Osteoblast (primary cell): ENCODE data around the gene NOL9. TPM values are rescaled to one million over a fixed set of nuclear protein-coding genes. Genes with fewer than 3 reads are reported as not detected.

ENCODE experiments used
- DNase-seq: peaks from one replicate; pipeline ENCODE4 v3.0.0; 2011; ENCODE audit warnings: low spot score, mixed read lengths; ENCODE audit not compliant: insufficient read length; ENCODE audit errors: missing footprints
- H2AFZ ChIP-seq: 2 replicates; pipeline ENCODE4 v1.6.0; 2011; ENCODE audit warnings: mild to moderate bottlenecking, low read length
- H3K27ac ChIP-seq: 2 replicates; pipeline ENCODE4 v1.5.1; 2011; ENCODE audit warnings: mild to moderate bottlenecking, low read depth, low read length, moderate library complexity
- H3K27me3 ChIP-seq: 2 replicates; pipeline ENCODE4 v1.6.0; 2012; ENCODE audit warnings: mild to moderate bottlenecking, control low read depth, inconsistent platforms, low read length, moderate library complexity; ENCODE audit not compliant: insufficient read depth
- H3K36me3 ChIP-seq: 2 replicates; pipeline ENCODE4 v1.5.1; 2011; ENCODE audit warnings: mild to moderate bottlenecking, low read length, control low read depth, moderate library complexity; ENCODE audit not compliant: insufficient read depth
- H3K4me1 ChIP-seq: 2 replicates; pipeline ENCODE4 v1.5.1; 2011; ENCODE audit warnings: mild to moderate bottlenecking, low read length, control low read depth, moderate library complexity; ENCODE audit not compliant: insufficient read depth
- H3K4me2 ChIP-seq: 2 replicates; pipeline ENCODE4 v1.6.0; 2011; ENCODE audit warnings: mild to moderate bottlenecking, low read length; ENCODE audit not compliant: insufficient read depth
- H3K4me3 ChIP-seq: fragments of 200-600 bp; sonication (generic); 3 replicates; pipeline ENCODE4 v1.5.1; 2012; ENCODE audit warnings: mild to moderate bottlenecking, low read length, inconsistent platforms; ENCODE audit not compliant: insufficient read depth
- H3K79me2 ChIP-seq: 2 replicates; pipeline ENCODE4 v1.6.0; 2012; ENCODE audit warnings: mild to moderate bottlenecking, low read length, control low read depth, inconsistent platforms; ENCODE audit not compliant: insufficient read depth
- H3K9me3 ChIP-seq: 2 replicates; pipeline ENCODE4 v1.5.1; 2011; ENCODE audit warnings: low read depth, low read length, control low read depth
- H4K20me1 ChIP-seq: 2 replicates; pipeline ENCODE4 v1.6.0; 2012; ENCODE audit warnings: mild to moderate bottlenecking, low read length, control low read depth; ENCODE audit not compliant: insufficient read depth
- CTCF ChIP-seq: IDR thresholded peaks from 2 replicates; pipeline ENCODE4 v1.5.1; 2011; ENCODE audit warnings: mild to moderate bottlenecking, low read depth, low read length, moderate library complexity; ENCODE audit errors: extremely low read depth
- total RNA-seq: library from RNA; depleted of rRNA; stranded (reverse); fragments of >200 nt; gene quantifications from 2 replicates; pipeline ENCODE4 v1.2.3, GENCODE V29; 2012

The NOL9 gene
- total RNA-seq, 1 donor = 31.1 TPM

DNA sequence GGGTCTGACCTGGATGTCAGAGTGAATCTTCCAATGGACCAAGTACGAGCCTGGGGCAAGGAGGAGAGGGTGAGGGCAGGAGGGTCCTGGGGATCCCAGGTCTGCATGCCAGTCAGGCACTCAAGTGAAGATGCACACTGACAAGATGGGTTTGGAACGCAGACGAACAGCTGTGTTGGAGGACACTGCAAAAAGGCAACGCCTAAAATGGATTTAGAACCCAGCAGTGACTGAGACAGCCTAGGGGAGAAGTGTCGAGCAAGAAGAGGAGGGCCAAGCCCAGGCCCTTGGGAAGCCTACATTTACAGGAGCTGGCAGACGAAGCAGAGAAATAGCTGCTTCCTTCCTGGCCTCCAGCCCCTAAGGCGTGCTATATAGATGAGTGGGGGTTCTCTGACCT lies 25.8 kb downstream of the NOL9 start:
- Histone ChIP-seq H3K27me3 (no peaks in the 10 kb centered on the region), H3K9me3 (no peaks in the 10 kb centered on the region), H4K20me1 (no peaks in the 10 kb centered on the region), H3K27ac (no peak overlapping the region), H3K4me3 (no peak overlapping the region), H3K4me1 (no peaks in the 10 kb centered on the region), H3K79me2 (no peaks in the 10 kb centered on the region), H3K36me3 (peaks cover 61% of the 10 kb centered on the region), H2AFZ (no peak overlapping the region), H3K4me2 (no peak overlapping the region)
- no peak for DNase-seq
- TF ChIP-seq CTCF = no peak

GRCh38 chr1:6526316-6526715 lies 28.0 kb downstream of the NOL9 start:
- no peak for TF ChIP-seq CTCF
- Histone ChIP-seq H3K4me2 (no peak overlapping the region), H4K20me1 (no peaks in the 10 kb centered on the region), H3K9me3 (no peaks in the 10 kb centered on the region), H3K27me3 (no peaks in the 10 kb centered on the region), H3K79me2 (no peaks in the 10 kb centered on the region), H2AFZ (no peak overlapping the region), H3K4me1 (no peaks in the 10 kb centered on the region), H3K4me3 (no peak overlapping the region), H3K27ac (no peak overlapping the region), H3K36me3 (peaks cover 39% of the 10 kb centered on the region)
- no peak for DNase-seq

- Histone ChIP-seq H2AFZ (no peak overlapping the region), H3K4me1 (peaks cover 19% of the 10 kb centered on the region), H3K4me3 (no peak overlapping the region), H3K27me3 (no peaks in the 10 kb centered on the region), H3K36me3 (peaks cover 24% of the 10 kb centered on the region), H4K20me1 (no peaks in the 10 kb centered on the region), H3K79me2 (no peaks in the 10 kb centered on the region), H3K9me3 (no peaks in the 10 kb centered on the region), H3K4me2 (no peak overlapping the region), H3K27ac (no peak overlapping the region)
- peak; percentile 71 for TF ChIP-seq CTCF
- DNase-seq = peak; percentile 90
Measured at GRCh38 chr1:6523566-6523965, 30.7 kb downstream of the NOL9 start.

- Histone ChIP-seq H3K4me1 (peaks cover 19% of the 10 kb centered on the region), H3K36me3 (peaks cover 13% of the 10 kb centered on the region), H3K4me2 (no peak overlapping the region), H3K9me3 (no peaks in the 10 kb centered on the region), H2AFZ (no peak overlapping the region), H4K20me1 (no peaks in the 10 kb centered on the region), H3K27ac (no peak overlapping the region), H3K79me2 (no peaks in the 10 kb centered on the region), H3K4me3 (no peak overlapping the region), H3K27me3 (no peaks in the 10 kb centered on the region)
- no peak for DNase-seq
- TF ChIP-seq CTCF = no peak
Measured at GRCh38 chr1:6521536-6521935, 32.8 kb downstream of the NOL9 start.
